ENCODE results near the gene PLPPR1. TPM values are rescaled to one million over a fixed set of nuclear protein-coding genes. Genes with fewer than 3 reads are reported as not detected.

The PLPPR1 gene
- total and polyA plus RNA-seq, 2 experiments from 2014 or later = 1.3 to 3.7 TPM

GRCh38 chr9:101209670-101210069, 181.1 kb downstream of the PLPPR1 start:
- Mint-ChIP-seq H3K4me3 (no peak overlapping the region), H3K9me3 (no peaks in the 10 kb centered on the region), H3K36me3 (ENCODE audit: low read depth) (no peaks in the 10 kb centered on the region), H3K4me1 (0 out of 3 replicates have a peak, but pooled peaks cover 2% of the 10 kb centered on the region), H3K27me3 (ENCODE audit: insufficient read depth, low read depth, poor library complexity) (peaks cover 1% of the 10 kb centered on the region), H3K27ac (no peak overlapping the region)
- H3K4me3 ChIP-seq = no peak overlapping the region
- TF ChIP-seq, protein P1, sequence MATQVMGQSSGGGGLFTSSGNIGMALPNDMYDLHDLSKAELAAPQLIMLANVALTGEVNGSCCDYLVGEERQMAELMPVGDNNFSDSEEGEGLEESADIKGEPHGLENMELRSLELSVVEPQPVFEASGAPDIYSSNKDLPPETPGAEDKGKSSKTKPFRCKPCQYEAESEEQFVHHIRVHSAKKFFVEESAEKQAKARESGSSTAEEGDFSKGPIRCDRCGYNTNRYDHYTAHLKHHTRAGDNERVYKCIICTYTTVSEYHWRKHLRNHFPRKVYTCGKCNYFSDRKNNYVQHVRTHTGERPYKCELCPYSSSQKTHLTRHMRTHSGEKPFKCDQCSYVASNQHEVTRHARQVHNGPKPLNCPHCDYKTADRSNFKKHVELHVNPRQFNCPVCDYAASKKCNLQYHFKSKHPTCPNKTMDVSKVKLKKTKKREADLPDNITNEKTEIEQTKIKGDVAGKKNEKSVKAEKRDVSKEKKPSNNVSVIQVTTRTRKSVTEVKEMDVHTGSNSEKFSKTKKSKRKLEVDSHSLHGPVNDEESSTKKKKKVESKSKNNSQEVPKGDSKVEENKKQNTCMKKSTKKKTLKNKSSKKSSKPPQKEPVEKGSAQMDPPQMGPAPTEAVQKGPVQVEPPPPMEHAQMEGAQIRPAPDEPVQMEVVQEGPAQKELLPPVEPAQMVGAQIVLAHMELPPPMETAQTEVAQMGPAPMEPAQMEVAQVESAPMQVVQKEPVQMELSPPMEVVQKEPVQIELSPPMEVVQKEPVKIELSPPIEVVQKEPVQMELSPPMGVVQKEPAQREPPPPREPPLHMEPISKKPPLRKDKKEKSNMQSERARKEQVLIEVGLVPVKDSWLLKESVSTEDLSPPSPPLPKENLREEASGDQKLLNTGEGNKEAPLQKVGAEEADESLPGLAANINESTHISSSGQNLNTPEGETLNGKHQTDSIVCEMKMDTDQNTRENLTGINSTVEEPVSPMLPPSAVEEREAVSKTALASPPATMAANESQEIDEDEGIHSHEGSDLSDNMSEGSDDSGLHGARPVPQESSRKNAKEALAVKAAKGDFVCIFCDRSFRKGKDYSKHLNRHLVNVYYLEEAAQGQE (IDR thresholded peaks at IDR 0.05; ENCODE audit: unreplicated experiment) = no peak
- TF ChIP-seq EZH2phosphoT487 (IDR thresholded peaks at IDR 0.05; ENCODE audit: unreplicated experiment) (no peak), STAT1 (IDR thresholded peaks at IDR 0.05; ENCODE audit: unreplicated experiment) (no peak), ZNF114 (CRISPR knock-in tag; IDR thresholded peaks at IDR 0.05) (no peak), JUNB (IDR thresholded peaks at IDR 0.05; ENCODE audit: unreplicated experiment) (no peak), EZH2 (IDR thresholded peaks at IDR 0.05; ENCODE audit: low read depth, unreplicated experiment) (no peak), NANOG (IDR thresholded peaks at IDR 0.05; ENCODE audit: borderline replicate concordance) (no peak), ZNF331 (CRISPR knock-in tag; IDR thresholded peaks at IDR 0.05; ENCODE audit: low read depth) (no peak), ETS1 (IDR thresholded peaks at IDR 0.05) (no peak), CREB1 (CRISPR knock-in tag; IDR thresholded peaks at IDR 0.05; ENCODE audit: low read depth) (no peak), POLR2AphosphoS5 (IDR thresholded peaks at IDR 0.05; ENCODE audit: low read depth) (no peak)
- TF ChIP-seq, protein P2, sequence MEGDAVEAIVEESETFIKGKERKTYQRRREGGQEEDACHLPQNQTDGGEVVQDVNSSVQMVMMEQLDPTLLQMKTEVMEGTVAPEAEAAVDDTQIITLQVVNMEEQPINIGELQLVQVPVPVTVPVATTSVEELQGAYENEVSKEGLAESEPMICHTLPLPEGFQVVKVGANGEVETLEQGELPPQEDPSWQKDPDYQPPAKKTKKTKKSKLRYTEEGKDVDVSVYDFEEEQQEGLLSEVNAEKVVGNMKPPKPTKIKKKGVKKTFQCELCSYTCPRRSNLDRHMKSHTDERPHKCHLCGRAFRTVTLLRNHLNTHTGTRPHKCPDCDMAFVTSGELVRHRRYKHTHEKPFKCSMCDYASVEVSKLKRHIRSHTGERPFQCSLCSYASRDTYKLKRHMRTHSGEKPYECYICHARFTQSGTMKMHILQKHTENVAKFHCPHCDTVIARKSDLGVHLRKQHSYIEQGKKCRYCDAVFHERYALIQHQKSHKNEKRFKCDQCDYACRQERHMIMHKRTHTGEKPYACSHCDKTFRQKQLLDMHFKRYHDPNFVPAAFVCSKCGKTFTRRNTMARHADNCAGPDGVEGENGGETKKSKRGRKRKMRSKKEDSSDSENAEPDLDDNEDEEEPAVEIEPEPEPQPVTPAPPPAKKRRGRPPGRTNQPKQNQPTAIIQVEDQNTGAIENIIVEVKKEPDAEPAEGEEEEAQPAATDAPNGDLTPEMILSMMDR (conservative IDR thresholded peaks at IDR 0.05; ENCODE audit: low read depth in 2 of 2) = no peak
- TF ChIP-seq, protein P3, sequence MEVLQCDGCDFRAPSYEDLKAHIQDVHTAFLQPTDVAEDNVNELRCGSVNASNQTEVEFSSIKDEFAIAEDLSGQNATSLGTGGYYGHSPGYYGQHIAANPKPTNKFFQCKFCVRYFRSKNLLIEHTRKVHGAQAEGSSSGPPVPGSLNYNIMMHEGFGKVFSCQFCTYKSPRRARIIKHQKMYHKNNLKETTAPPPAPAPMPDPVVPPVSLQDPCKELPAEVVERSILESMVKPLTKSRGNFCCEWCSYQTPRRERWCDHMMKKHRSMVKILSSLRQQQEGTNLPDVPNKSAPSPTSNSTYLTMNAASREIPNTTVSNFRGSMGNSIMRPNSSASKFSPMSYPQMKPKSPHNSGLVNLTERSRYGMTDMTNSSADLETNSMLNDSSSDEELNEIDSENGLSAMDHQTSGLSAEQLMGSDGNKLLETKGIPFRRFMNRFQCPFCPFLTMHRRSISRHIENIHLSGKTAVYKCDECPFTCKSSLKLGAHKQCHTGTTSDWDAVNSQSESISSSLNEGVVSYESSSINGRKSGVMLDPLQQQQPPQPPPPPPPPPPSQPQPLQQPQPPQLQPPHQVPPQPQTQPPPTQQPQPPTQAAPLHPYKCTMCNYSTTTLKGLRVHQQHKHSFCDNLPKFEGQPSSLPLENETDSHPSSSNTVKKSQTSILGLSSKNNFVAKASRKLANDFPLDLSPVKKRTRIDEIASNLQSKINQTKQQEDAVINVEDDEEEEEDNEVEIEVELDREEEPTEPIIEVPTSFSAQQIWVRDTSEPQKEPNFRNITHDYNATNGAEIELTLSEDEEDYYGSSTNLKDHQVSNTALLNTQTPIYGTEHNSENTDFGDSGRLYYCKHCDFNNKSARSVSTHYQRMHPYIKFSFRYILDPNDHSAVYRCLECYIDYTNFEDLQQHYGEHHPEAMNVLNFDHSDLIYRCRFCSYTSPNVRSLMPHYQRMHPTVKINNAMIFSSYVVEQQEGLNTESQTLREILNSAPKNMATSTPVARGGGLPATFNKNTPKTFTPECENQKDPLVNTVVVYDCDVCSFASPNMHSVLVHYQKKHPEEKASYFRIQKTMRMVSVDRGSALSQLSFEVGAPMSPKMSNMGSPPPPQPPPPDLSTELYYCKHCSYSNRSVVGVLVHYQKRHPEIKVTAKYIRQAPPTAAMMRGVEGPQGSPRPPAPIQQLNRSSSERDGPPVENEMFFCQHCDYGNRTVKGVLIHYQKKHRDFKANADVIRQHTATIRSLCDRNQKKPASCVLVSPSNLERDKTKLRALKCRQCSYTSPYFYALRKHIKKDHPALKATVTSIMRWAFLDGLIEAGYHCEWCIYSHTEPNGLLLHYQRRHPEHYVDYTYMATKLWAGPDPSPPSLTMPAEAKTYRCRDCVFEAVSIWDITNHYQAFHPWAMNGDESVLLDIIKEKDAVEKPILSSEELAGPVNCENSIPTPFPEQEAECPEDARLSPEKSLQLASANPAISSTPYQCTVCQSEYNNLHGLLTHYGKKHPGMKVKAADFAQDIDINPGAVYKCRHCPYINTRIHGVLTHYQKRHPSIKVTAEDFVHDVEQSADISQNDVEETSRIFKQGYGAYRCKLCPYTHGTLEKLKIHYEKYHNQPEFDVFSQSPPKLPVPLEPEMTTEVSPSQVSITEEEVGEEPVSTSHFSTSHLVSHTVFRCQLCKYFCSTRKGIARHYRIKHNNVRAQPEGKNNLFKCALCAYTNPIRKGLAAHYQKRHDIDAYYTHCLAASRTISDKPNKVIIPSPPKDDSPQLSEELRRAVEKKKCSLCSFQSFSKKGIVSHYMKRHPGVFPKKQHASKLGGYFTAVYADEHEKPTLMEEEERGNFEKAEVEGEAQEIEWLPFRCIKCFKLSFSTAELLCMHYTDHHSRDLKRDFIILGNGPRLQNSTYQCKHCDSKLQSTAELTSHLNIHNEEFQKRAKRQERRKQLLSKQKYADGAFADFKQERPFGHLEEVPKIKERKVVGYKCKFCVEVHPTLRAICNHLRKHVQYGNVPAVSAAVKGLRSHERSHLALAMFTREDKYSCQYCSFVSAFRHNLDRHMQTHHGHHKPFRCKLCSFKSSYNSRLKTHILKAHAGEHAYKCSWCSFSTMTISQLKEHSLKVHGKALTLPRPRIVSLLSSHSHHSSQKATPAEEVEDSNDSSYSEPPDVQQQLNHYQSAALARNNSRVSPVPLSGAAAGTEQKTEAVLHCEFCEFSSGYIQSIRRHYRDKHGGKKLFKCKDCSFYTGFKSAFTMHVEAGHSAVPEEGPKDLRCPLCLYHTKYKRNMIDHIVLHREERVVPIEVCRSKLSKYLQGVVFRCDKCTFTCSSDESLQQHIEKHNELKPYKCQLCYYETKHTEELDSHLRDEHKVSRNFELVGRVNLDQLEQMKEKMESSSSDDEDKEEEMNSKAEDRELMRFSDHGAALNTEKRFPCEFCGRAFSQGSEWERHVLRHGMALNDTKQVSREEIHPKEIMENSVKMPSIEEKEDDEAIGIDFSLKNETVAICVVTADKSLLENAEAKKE (CRISPR knock-in tag; IDR thresholded peaks at IDR 0.05) = no peak
- DNase-seq (ENCODE audit: low spot score) (no peak), ATAC-seq (no peak)
- H3K9me2 ChIP-seq (ENCODE audit: insufficient read depth) = no peaks in the 10 kb centered on the region; the same call in 1 of the 2 replicates
- H3K4me1 ChIP-seq (ENCODE audit: insufficient read depth) = peaks cover 3% of the 10 kb centered on the region; the same call in 1 of the 2 replicates
- H4K20me1 ChIP-seq (replicated peaks; ENCODE audit: insufficient read depth) = no peaks in the 10 kb centered on the region
- no peak overlapping the region for H2AFZ ChIP-seq
- H3K79me2 ChIP-seq (replicated peaks; ENCODE audit: insufficient read depth) = no peaks in the 10 kb centered on the region
- H3K36me3 ChIP-seq (ENCODE audit: insufficient read depth) = no peaks in the 10 kb centered on the region
- H3K27ac ChIP-seq (ENCODE audit: low read depth) = no peak overlapping the region
- no peaks in the 10 kb centered on the region for H3K27me3 ChIP-seq (ENCODE audit: insufficient read depth)
- H3F3A ChIP-seq (replicated peaks; ENCODE audit: low read depth) = no peaks in the 10 kb centered on the region
- no peak overlapping the region for H3K4me2 ChIP-seq

All from GM23338 (cell line).